OCI-LY1 (cell line): ENCODE results near the gene POLR3B.

Experiments
- H2AFZ ChIP-seq: fragments of 200-600 bp; sonication (generic), shearing (Covaris generic); 2 replicates; pipeline ENCODE4 v1.6.0; 2014; ENCODE audit warnings: antibody characterized with exemption, mild to moderate bottlenecking, low read length
- H3F3A ChIP-seq: fragments of 200-600 bp; sonication (generic), shearing (Covaris generic); 2 replicates; pipeline ENCODE4 v1.6.0; 2014; ENCODE audit warnings: mild to moderate bottlenecking, antibody characterized with exemption, low read length, moderate library complexity; ENCODE audit not compliant: insufficient read depth
- H3K27ac ChIP-seq: fragments of 200-600 bp; sonication (generic); 2 replicates; pipeline ENCODE4 v1.5.1; 2014; ENCODE audit warnings: low read length, mixed run types, mild to moderate bottlenecking, low read depth; ENCODE audit not compliant: poor library complexity, severe bottlenecking
- H3K27me3 ChIP-seq: fragments of 200-600 bp; sonication (generic); 2 replicates; pipeline ENCODE4 v1.6.0; 2014; ENCODE audit warnings: antibody characterized with exemption, mild to moderate bottlenecking, low read length, moderate library complexity; ENCODE audit not compliant: insufficient read depth
- H3K36me3 ChIP-seq: fragments of 200-600 bp; sonication (generic); 2 replicates; pipeline ENCODE4 v1.6.1; 2014; ENCODE audit warnings: mild to moderate bottlenecking, antibody characterized with exemption, low read length, moderate library complexity, mixed read lengths; ENCODE audit not compliant: insufficient read depth
- H3K4me1 ChIP-seq: fragments of 200-600 bp; sonication (generic); 2 replicates; pipeline ENCODE4 v1.5.1; 2014; ENCODE audit warnings: mild to moderate bottlenecking, low read length, moderate library complexity; ENCODE audit not compliant: insufficient read depth, severe bottlenecking
- H3K4me2 ChIP-seq: fragments of 200-600 bp; sonication (generic), shearing (Covaris generic); 2 replicates; pipeline ENCODE4 v1.6.1; 2014; ENCODE audit warnings: low read length
- H3K4me3 ChIP-seq: fragments of 200-600 bp; sonication (generic); 2 replicates; pipeline ENCODE4 v1.5.1; 2014; ENCODE audit warnings: low read length, low read depth, mild to moderate bottlenecking, mixed read lengths; ENCODE audit not compliant: poor library complexity, severe bottlenecking
- H3K79me2 ChIP-seq: fragments of 200-600 bp; shearing (Covaris generic); 2 replicates; pipeline ENCODE4 v1.6.1; 2016; ENCODE audit warnings: mixed run types, low read length, mixed read lengths; ENCODE audit not compliant: insufficient read depth
- H3K9ac ChIP-seq: fragments of 200-600 bp; sonication (generic), shearing (Covaris generic); 2 replicates; pipeline ENCODE4 v1.6.1; 2014; ENCODE audit warnings: mild to moderate bottlenecking, low read length, mixed read lengths
- H3K9me2 ChIP-seq: fragments of 200-600 bp; sonication (generic), shearing (Covaris generic); 2 replicates; pipeline ENCODE4 v1.6.1; 2014; ENCODE audit warnings: low read depth, mild to moderate bottlenecking, low read length, mixed read lengths
- H3K9me3 ChIP-seq: fragments of 200-600 bp; shearing (Covaris generic); 2 replicates; pipeline ENCODE4 v1.6.1; 2014; ENCODE audit warnings: low read length, mixed read lengths
- H4K20me1 ChIP-seq: fragments of 200-600 bp; sonication (generic), shearing (Covaris generic); 2 replicates; pipeline ENCODE4 v1.6.0; 2016; ENCODE audit warnings: mild to moderate bottlenecking, low read length; ENCODE audit not compliant: insufficient read depth
- EZH2 ChIP-seq: fragments of 200-600 bp; sonication (generic), shearing (Covaris generic); IDR thresholded peaks from 2 replicates; pipeline ENCODE4 v1.8.0; 2017; ENCODE audit warnings: borderline replicate concordance, mixed run types, mild to moderate bottlenecking, antibody characterized with exemption, low read length, moderate library complexity, mixed read lengths
- TF ChIP-seq, protein P1 (sequence below): fragments of 200-600 bp; sonication (generic), shearing (Covaris generic); IDR thresholded peaks from 2 replicates; pipeline ENCODE4 v1.5.1; 2017; ENCODE audit warnings: mild to moderate bottlenecking, antibody characterized with exemption, low read length, moderate library complexity, mixed read lengths

The POLR3B gene

DNA sequence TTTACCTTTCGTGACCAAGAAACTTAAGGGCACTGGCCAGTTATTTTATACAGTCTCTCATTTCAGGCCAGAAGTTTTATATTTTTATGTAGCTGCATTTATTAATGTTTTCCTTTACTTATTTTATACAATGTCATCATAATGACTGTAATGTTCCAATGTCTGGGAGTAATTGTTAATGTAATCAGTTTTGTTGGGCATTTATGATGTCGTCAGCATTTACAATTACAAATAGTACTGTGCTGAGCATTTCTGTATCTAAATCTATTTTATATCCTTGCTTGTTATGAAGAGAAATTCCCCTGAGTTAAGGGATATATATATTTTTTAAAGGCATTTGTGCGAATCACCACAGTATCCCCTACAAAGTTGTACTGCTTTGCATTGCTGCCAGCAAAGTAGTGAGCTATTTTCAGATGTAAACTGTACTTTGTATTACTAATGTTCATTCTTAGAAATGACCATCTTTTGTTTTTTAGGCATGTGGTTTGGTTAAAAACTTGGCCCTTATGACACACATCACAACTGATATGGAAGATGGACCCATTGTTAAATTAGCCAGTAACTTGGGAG, 74.4 kb downstream of the POLR3B start:
- no peak overlapping the region for H3K27ac ChIP-seq
- TF ChIP-seq, protein P1, sequence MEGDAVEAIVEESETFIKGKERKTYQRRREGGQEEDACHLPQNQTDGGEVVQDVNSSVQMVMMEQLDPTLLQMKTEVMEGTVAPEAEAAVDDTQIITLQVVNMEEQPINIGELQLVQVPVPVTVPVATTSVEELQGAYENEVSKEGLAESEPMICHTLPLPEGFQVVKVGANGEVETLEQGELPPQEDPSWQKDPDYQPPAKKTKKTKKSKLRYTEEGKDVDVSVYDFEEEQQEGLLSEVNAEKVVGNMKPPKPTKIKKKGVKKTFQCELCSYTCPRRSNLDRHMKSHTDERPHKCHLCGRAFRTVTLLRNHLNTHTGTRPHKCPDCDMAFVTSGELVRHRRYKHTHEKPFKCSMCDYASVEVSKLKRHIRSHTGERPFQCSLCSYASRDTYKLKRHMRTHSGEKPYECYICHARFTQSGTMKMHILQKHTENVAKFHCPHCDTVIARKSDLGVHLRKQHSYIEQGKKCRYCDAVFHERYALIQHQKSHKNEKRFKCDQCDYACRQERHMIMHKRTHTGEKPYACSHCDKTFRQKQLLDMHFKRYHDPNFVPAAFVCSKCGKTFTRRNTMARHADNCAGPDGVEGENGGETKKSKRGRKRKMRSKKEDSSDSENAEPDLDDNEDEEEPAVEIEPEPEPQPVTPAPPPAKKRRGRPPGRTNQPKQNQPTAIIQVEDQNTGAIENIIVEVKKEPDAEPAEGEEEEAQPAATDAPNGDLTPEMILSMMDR, result no peak
- no peak for TF ChIP-seq EZH2
- no peaks in the 10 kb centered on the region for H3K4me1 ChIP-seq
- no peaks in the 10 kb centered on the region for H3K79me2 ChIP-seq
- H3K4me3 ChIP-seq, result no peak overlapping the region
- H3K27me3 ChIP-seq, result no peaks in the 10 kb centered on the region
- H3K9me3 ChIP-seq, result no peaks in the 10 kb centered on the region
- H3K9me2 ChIP-seq, result no peaks in the 10 kb centered on the region
- no peaks in the 10 kb centered on the region for H3F3A ChIP-seq
- peaks cover 31% of the 10 kb centered on the region for H3K36me3 ChIP-seq
- H3K4me2 ChIP-seq, result no peak overlapping the region
- H3K9ac ChIP-seq, result no peak overlapping the region
- no peaks in the 10 kb centered on the region for H4K20me1 ChIP-seq
- H2AFZ ChIP-seq, result no peak overlapping the region

DNA sequence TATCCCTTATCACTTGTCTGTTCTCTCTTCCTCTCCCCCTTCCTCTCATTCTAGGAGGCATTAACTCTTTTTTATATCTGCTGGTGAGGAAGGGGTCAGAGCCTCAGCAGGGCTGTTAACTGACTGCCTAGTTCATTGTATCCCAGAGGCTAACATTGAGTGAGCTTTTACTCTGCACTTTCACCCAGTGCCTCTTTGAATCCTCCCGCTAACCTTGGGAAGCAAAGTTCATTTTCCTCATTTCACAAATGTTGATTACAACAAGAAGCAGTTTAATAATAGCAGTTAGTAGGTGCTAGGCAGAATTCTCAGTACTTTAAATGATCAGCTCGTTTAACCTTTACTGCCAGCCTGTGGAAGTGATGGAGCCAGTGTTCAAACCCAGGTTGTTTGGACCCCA, 75.5 kb downstream of the POLR3B start:
- Histone ChIP-seq H3K27me3 (no peaks in the 10 kb centered on the region), H3F3A (no peaks in the 10 kb centered on the region), H3K9me2 (no peaks in the 10 kb centered on the region), H3K4me1 (no peaks in the 10 kb centered on the region), H4K20me1 (no peaks in the 10 kb centered on the region), H3K9me3 (no peaks in the 10 kb centered on the region), H3K27ac (no peak overlapping the region), H3K4me2 (no peak overlapping the region), H3K4me3 (no peak overlapping the region), H2AFZ (no peak overlapping the region), H3K36me3 (peaks cover 33% of the 10 kb centered on the region), H3K79me2 (no peaks in the 10 kb centered on the region), H3K9ac (no peak overlapping the region)
- TF ChIP-seq, protein P1, result no peak
- TF ChIP-seq EZH2, result no peak

DNA sequence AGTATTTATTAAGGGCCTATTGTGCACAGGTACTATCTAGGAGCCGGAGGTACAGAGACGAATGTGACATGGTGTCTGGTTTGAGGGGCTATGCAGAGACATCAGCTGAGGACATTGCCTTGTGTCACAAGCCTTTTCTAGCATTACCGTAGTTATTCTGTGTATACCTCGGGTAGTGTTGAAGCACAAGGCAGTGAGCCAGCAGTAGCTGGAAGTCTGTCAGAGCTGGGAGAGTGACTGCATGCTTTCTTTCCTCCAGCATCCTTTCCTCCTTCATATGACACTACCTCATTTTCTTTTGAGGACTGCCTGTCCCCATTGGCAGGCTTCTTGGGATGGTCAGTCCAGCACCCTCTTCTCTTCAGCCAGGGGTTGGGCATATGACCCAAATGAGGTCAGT, 77.0 kb downstream of the POLR3B start:
- Histone ChIP-seq H3K4me3 (no peak overlapping the region), H3K27me3 (no peaks in the 10 kb centered on the region), H2AFZ (no peak overlapping the region), H3K9me2 (no peaks in the 10 kb centered on the region), H3F3A (no peaks in the 10 kb centered on the region), H3K4me1 (no peaks in the 10 kb centered on the region), H3K9ac (no peak overlapping the region), H3K27ac (no peak overlapping the region), H3K4me2 (no peak overlapping the region), H3K79me2 (no peaks in the 10 kb centered on the region), H3K36me3 (peaks cover 31% of the 10 kb centered on the region), H3K9me3 (no peaks in the 10 kb centered on the region), H4K20me1 (no peaks in the 10 kb centered on the region)
- no peak for TF ChIP-seq EZH2
- TF ChIP-seq, protein P1, result no peak
